PFSK-1 (cell line): Measurements from ENCODE around the gene VAMP5.

Experiments used
- FOXP2 ChIP-seq: optimal IDR thresholded peaks from 2 replicates; pipeline ENCODE3; 2011; ENCODE audit warnings: borderline replicate concordance, control low read depth, inconsistent platforms; ENCODE audit not compliant: insufficient read depth; ENCODE audit errors: extremely low read length, extremely low read depth
- POLR2AphosphoS5 ChIP-seq: IDR thresholded peaks from 2 replicates; pipeline ENCODE4 v1.6.1; 2012; ENCODE audit warnings: low read depth, mild to moderate bottlenecking, control low read depth, low read length, moderate library complexity
- SIN3A ChIP-seq: IDR thresholded peaks from 2 replicates; pipeline ENCODE4 v1.6.1; 2012; ENCODE audit warnings: mild to moderate bottlenecking, low read length, moderate library complexity, borderline replicate concordance; ENCODE audit not compliant: insufficient read depth
- TAF1 ChIP-seq: IDR thresholded peaks from 2 replicates; pipeline ENCODE4 v1.6.1; 2012; ENCODE audit warnings: low read length, control low read depth, borderline replicate concordance; ENCODE audit not compliant: insufficient read depth

GRCh38 chr2:85534881-85535280 is 49.4 kb upstream of the VAMP5 start:
- TF ChIP-seq POLR2AphosphoS5: no peak
- TF ChIP-seq SIN3A: no peak
- TF ChIP-seq TAF1: no peak
- TF ChIP-seq FOXP2: no peak
